Activated T-cell treated with anti-CD3 and anti-CD28 coated beads for 48 hours (primary cell): ENCODE data around the gene GNB1.

ENCODE experiments used
- DNase-seq: peaks from one replicate; pipeline ENCODE4 v3.0.0-alpha.2; 2020; ENCODE audit warnings: low read depth

Gene GNB1

DNA sequence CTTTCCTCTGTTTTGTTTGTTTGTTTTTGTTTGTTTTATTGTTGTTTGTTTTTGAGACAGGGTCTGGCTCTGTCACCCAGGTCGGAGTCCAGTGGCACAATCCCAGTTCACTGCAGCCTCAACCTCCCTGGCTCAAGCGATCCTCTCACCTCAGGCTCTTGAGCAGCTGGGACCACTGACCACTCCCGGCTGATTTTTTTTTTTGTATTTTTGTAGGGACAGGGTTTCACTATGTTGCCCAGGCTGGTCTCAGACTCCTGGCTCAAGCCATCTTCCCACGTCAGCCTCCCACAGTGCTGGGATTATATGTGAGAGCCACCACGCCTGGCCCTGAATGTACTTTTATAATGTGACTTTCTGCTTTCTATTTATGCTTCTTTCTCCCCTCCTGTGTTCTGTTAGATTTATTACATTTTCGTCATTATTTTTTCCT lies 19.2 kb upstream of the GNB1 start:
- no peak for DNase-seq

DNA sequence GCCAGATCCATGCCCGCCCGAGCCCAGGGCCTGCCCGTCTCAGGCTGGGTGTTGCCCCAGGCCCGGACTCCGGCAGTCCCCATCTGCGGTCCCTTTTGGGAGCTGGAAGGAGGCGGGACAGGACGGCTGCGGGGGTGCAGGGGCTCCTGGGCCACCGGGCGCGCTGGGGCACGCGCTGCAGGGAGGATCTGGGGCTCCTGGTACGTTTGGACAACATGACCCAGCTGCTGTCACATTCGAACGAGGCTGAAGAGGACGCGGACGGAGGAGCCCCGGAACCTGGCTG lies 17.6 kb upstream of the GNB1 start:
- no peak for DNase-seq

GRCh38 chr1:1907098-1907736 lies 16.3 kb upstream of the GNB1 start:
- no peak for DNase-seq

DNA sequence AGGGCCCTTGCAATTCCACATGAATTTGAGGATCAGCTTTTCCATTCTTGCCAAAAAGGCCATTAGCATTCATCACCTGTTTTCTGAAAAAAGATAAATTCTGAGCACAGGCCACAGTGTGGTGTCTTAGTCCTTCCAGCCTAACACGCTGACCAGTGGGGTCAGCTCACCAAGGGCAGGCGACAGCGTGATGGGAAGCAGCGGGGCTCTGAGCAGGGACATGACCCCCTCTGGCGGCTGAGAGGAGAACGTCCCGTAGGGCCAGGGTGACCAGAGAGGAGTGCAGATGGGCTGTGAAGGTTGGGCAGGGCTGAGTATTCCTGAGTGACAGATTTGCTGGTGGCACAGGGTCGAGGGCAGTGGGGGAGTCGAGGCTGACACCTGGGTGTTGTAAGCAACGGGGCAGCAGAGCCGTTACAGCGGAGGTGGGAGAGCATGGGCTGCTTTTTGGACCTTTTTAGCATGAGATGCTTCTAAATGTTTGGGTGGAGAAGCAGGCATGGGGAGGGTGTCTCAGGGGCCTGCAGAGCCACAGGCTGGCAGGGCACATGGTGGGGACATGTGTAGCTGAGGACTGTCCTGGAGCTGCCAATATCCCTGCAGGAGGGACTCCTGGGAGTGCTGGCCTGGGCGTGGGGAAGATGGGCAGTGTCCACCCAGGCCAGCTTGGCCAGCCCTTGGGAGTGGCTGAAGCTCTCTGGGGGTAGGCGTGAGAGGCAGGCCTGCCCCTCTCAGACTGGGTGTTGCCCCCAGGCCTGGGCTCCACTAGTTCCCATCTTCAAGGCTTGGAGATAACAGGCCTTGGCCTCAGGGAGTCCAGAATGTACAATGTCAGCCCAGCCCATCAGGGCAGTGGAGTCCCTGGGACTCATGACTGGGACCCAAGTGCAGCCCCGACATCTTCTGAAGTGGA lies 15.6 kb upstream of the GNB1 start:
- peak; percentile 63 for DNase-seq

GRCh38 chr1:1903224-1903623 lies 12.3 kb upstream of the GNB1 start:
- DNase-seq = no peak

- no peak for DNase-seq
These were observed 10.9 kb upstream of the GNB1 start for GRCh38 chr1:1901641-1902294.

DNA sequence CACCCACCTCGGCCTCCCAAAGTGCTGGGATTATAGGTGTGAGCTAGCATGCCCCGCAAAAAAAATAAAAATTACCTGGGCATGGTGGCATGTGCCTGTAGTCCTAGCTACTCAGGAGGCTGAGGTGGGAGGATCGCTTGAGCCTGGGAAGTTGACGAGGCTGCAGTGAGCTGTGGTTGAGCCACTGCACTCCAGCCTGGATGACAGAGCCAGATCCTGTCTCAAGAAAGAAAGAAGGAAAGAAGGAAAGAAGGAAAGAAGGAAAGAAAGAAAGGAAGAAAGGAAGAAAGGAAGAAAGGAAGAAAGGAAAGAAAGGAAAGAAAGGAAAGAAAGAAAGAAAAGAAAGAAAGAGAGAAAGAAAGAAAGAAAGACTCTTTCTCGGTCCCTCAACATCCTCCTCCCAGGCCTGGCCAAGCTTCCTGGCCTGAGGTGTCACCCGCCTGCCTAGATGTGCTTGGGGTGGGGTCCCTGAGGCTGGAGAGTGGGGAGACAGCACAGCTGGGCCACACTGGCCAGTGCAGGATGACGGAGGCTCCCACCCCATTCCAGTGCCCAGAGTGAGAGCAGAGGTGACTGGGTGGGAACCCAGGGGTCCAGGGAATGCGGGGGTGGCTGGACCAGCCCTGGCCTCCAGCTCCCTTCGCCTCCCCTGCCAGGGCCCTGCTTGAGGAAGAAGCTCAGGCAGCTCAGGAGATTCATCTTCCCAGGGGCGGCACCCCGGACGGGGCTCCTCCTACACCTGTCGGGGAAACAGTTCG lies 10.2 kb upstream of the GNB1 start:
- DNase-seq = no peak

- DNase-seq = no peak
These were observed 9.1 kb upstream of the GNB1 start for GRCh38 chr1:1899967-1900327.

DNA sequence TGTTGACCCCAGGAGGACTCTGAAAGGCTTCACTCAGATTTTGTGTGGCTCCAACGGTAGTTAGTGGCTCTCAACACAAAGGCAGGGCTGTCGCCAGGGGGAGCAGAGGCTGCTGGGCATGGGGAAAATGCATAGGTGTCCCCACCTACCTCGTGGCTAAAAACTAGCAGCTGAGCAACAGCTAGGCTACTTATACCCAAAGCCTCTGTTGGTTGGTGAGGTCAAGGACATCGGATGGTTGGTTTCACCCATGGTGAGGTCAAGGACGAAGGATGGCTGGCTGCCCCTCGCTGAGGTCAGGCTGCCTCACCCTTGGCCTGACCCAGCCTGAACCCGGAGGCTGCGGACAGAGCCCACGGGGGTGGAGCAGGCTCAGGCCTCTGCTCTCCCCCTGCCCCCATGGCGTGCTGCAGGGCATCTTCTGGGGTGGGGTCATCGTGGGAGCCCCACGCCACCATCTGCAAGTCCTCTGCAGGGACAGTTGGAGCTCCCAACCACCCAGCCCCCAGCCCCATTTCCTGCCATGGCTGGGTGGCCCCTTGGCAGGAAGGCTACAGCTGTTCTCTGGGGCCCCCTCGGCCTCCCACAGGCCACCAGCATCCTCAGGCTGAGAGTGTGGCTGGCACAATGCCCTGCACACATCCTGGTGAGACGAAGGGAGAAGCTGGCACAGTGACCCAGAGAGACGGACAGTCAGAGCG lies 8.5 kb upstream of the GNB1 start:
- no peak for DNase-seq

- DNase-seq = no peak
These were observed 7.5 kb upstream of the GNB1 start for GRCh38 chr1:1898246-1898933.

- no peak for DNase-seq
These were observed 4.8 kb upstream of the GNB1 start for GRCh38 chr1:1895456-1896336.

- DNase-seq = no peak
These were observed 4.2 kb upstream of the GNB1 start for GRCh38 chr1:1895060-1895418.

DNA sequence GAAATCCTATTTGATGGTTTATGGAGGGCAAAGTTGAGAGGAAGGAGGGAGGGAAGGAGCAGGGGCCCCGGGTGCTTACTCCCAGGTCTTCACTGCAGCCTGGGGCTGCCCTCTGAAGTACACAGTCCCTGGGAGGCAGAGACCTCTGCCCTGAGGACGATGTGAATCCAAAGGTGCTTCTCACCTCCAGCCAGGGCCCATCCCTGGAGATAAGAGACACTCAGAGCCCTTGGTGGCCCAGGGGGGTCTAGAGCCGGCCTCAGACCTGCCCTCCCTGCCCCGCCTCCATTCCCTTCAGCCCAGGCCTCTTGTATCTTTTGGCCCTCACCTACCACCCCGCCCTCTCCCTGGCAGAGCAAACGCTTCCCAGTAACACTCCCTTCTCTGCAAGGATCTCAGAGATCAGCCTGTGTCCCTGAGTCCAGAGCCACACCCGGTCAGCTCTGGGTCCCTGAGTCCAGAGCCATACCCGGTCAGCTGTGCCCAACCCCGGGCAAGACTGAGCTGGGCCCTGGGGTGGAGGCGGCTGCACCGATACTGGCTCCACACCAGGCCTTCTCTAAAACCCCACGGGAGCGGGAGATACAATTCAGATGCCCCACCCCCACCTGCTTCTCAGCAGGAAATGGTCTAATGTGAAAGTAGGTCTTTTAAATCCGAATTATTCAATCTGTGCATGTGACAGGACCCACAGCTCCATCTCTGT lies 3.6 kb upstream of the GNB1 start:
- DNase-seq = no peak

- no peak for DNase-seq
These were observed 3.1 kb upstream of the GNB1 start for GRCh38 chr1:1893997-1894353.

- DNase-seq = no peak
These were observed 2.6 kb upstream of the GNB1 start for GRCh38 chr1:1893291-1893985.

- no peak for DNase-seq
These were observed 1.9 kb upstream of the GNB1 start for GRCh38 chr1:1892763-1893120.

DNA sequence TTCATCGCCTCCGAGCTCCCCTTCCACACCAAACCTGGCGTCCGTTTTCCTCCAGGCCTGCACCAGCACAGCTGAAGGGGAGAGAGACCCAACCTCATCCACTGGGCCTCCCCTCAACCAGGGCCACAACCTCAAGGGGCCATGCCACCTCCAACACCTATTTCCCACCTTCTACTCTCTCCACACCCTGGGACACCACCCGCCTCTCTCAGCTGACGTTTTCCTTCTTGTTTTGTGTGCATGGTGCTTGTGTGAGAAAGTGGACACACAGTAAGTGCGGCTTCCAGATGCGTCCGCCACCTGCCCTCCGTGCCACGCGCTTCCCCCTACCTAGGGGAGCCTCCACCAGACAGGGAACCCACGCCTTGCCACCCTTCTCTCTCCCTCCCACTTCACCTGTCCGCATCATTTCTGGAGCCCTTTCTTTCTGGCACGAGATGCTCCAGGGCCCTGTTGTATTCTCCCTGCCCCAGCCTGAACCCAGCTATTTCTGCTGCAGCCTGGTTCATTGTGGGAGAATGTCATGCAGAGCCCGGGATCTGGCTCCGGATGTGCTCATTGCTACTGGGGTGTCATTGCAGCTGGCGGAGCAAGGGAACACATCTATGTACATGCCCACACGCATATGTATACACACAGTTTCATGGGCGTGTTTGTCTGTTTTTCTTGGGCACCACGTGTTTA lies 1.3 kb upstream of the GNB1 start:
- DNase-seq = peak; percentile 19

- DNase-seq = peak; percentile 67
These were observed 627 bp upstream of the GNB1 start for GRCh38 chr1:1891349-1892078.
